Esophagus squamous epithelium (tissue), 5 donors: ENCODE data around the gene SGPP1. TPM values are rescaled to one million over a fixed set of nuclear protein-coding genes. Genes with fewer than 3 reads are reported as not detected.
A peak's percentile ranks its signal among the peaks of the same experiment; 100 is the strongest.

Source experiments
- DNase-seq: peaks from one replicate; lab custom pipeline; 2025; lab: John Stamatoyannopoulos, UW
- H3K27ac ChIP-seq, 4 donors: fragments of 200-600 bp; sonication (generic); one replicate each; pipeline ENCODE4 v1.5.1; 2016 to 2019; ENCODE audit warnings: mild to moderate bottlenecking in 1 of 4
- H3K27me3 ChIP-seq, 4 donors: fragments of 200-600 bp; sonication (generic); 1 replicate in 3 of 4; 2 replicates in 1 of 4; pipeline versions ENCODE4 v1.5.1 to v1.6.0; 2017 to 2021; ENCODE audit warnings: antibody characterized with exemption in 1 of 4
- H3K36me3 ChIP-seq, 3 donors: fragments of 200-600 bp; sonication (generic); one replicate each; pipeline ENCODE4 v1.5.1; 2016 to 2019
- H3K4me1 ChIP-seq, 3 donors: fragments of 200-600 bp; sonication (generic); one replicate each; pipeline ENCODE4 v1.5.1; 2017 to 2019
- H3K4me3 ChIP-seq, 4 donors: fragments of 200-600 bp; sonication (generic); 1 replicate in 3 of 4; 2 replicates in 1 of 4; pipeline ENCODE4 v1.5.1; 2016 to 2019; ENCODE audit warnings: mild to moderate bottlenecking in 2 of 4, moderate library complexity in 1 of 4
- H3K9me3 ChIP-seq, 3 donors: fragments of 200-600 bp; sonication (generic); one replicate each; pipeline ENCODE4 v1.5.1; 2016 to 2019
- CTCF ChIP-seq, 6 experiments: fragments of 450-650 bp in 4 of 6; fragments of 200-600 bp in 2 of 6; sonication (generic) in 2 of 6; IDR thresholded peaks; one replicate each; pipeline ENCODE4 v1.5.1; 2016 to 2019; ENCODE audit warnings: antibody characterized with exemption in 6 of 6, mild to moderate bottlenecking in 4 of 6, moderate library complexity in 4 of 6
- POLR2A ChIP-seq, 4 donors: fragments of 450-650 bp; IDR thresholded peaks; one replicate each; pipeline ENCODE4 v1.6.1; 2017; ENCODE audit warnings: antibody characterized with exemption in 4 of 4, mild to moderate bottlenecking in 4 of 4, moderate library complexity in 3 of 4
- WGBS, 2 donors: methylation state at CpG; one replicate each; pipeline ENCODE4 v1.1.5; 2018; 5-methylcytosine and 5-hydroxymethylcytosine counted together
- intact Hi-C: fragments of 100-400 bp; cut with DNase I; formaldehyde crosslinking; loops from one replicate; pipeline ENCODE4 v1.15.0; 2022
- total RNA-seq, 4 donors: library from RNA; depleted of rRNA; stranded (reverse); fragments of >200 nt; gene quantifications; one replicate each; pipeline ENCODE4 v1.1.0, GENCODE V29; 2016
- donor health status: DM: yes; HTN: yes; CAD: no.

Gene SGPP1
- total RNA-seq, 4 donors from 2014 or later = 5.8 to 15.7 (median 14.6) TPM

- Histone ChIP-seq H3K4me3 (no peak overlapping the region), H3K9me3 (no peaks in the 10 kb centered on the region), H3K4me1 (no peaks in the 10 kb centered on the region), H3K27me3 (no peaks in the 10 kb centered on the region), H3K36me3 (peaks cover 0 to 14% (median 0%) of the 10 kb centered on the region in 3 donors), H3K27ac (no peak overlapping the region)
- no peak for DNase-seq
- TF ChIP-seq CTCF (IDR thresholded peaks at IDR 0.05) (no peak), POLR2A (IDR thresholded peaks at IDR 0.05) (no peak)
- WGBS, 2 donors = 97 to 100% methylated on average over 3 of the region's 3 CpGs
- intact Hi-C loops = no loop called here
These were observed 38.7 kb downstream of the SGPP1 start for GRCh38 chr14:63689132-63689531.

GRCh38 chr14:63686926-63687325 lies 40.9 kb downstream of the SGPP1 start:
- Histone ChIP-seq H3K9me3 (no peaks in the 10 kb centered on the region), H3K27me3 (no peaks in the 10 kb centered on the region), H3K4me3 (no peak overlapping the region), H3K36me3 (peaks cover 0 to 9% (median 0%) of the 10 kb centered on the region in 3 donors), H3K4me1 (no peaks in the 10 kb centered on the region), H3K27ac (no peak overlapping the region)
- intact Hi-C loops = no loop called here
- DNase-seq = no peak
- TF ChIP-seq POLR2A (IDR thresholded peaks at IDR 0.05) (no peak), CTCF (IDR thresholded peaks at IDR 0.05) (peak in 1 of 6 experiments; percentile 0)

- DNase-seq = no peak
- H3K4me3 ChIP-seq = no peak overlapping the region
- no peaks in the 10 kb centered on the region for H3K4me1 ChIP-seq
- H3K27me3 ChIP-seq = no peaks in the 10 kb centered on the region
- H3K27ac ChIP-seq = no peak overlapping the region
- intact Hi-C loops = no loop called here
- WGBS, 2 donors = 96 to 100% methylated on average over 1 of the region's 1 CpG
- peaks cover 0 to 9% (median 0%) of the 10 kb centered on the region in 3 donors for H3K36me3 ChIP-seq
- TF ChIP-seq CTCF (IDR thresholded peaks at IDR 0.05) (no peak), POLR2A (IDR thresholded peaks at IDR 0.05) (no peak)
- no peaks in the 10 kb centered on the region for H3K9me3 ChIP-seq
These were observed 42.5 kb downstream of the SGPP1 start for GRCh38 chr14:63685401-63685800.

GRCh38 chr14:63682727-63683593 lies 44.9 kb downstream of the SGPP1 start:
- Histone ChIP-seq H3K27me3 (no peaks in the 10 kb centered on the region), H3K9me3 (no peaks in the 10 kb centered on the region), H3K4me3 (no peak overlapping the region), H3K4me1 (no peaks in the 10 kb centered on the region), H3K27ac (no peak overlapping the region), H3K36me3 (peaks cover 0 to 11% (median 0%) of the 10 kb centered on the region in 3 donors)
- no peak for DNase-seq
- TF ChIP-seq POLR2A (IDR thresholded peaks at IDR 0.05) (no peak), CTCF (IDR thresholded peaks at IDR 0.05) (no peak)
- 83 to 87% methylated on average over 8 to 9 of the region's 9 CpGs for WGBS, 2 donors
- intact Hi-C loops = no loop called here

GRCh38 chr14:63678536-63678935 lies 49.3 kb downstream of the SGPP1 start:
- 92 to 100% methylated on average over 1 of the region's 1 CpG for WGBS, 2 donors
- Histone ChIP-seq H3K36me3 (peaks cover 0 to 14% (median 0%) of the 10 kb centered on the region in 3 donors), H3K4me3 (no peak overlapping the region), H3K9me3 (no peaks in the 10 kb centered on the region), H3K27me3 (no peaks in the 10 kb centered on the region), H3K4me1 (no peaks in the 10 kb centered on the region), H3K27ac (no peak overlapping the region)
- DNase-seq = no peak
- intact Hi-C loops = no loop called here
- TF ChIP-seq CTCF (IDR thresholded peaks at IDR 0.05) (no peak), POLR2A (IDR thresholded peaks at IDR 0.05) (no peak)
